22Rv1 (cell line): ENCODE data around the gene KDM4B.

ENCODE experiments used
- CTCF ChIP-seq: fragments of 450-650 bp; IDR thresholded peaks from 2 replicates; pipeline ENCODE4 v1.5.1; 2017; ENCODE audit warnings: mild to moderate bottlenecking
- ZFX ChIP-seq: fragments of 450-650 bp; IDR thresholded peaks from 2 replicates; pipeline ENCODE4 v1.6.1; 2017; ENCODE audit warnings: antibody characterized with exemption, borderline replicate concordance

GRCh38 chr19:5022066-5022860, 53.4 kb downstream of the KDM4B start:
- TF ChIP-seq CTCF (no peak), ZFX (no peak)
